LoVo (cell line): ENCODE measurements around the gene PIGU.
"Not testable (repeated sequence)": the region's sequence is repeated elsewhere in the genome, so short reads cannot be mapped to it uniquely, and the experiment has no call there.

Experiments
- DNase-seq: peaks from one replicate; pipeline ENCODE4 v3.0.0-alpha.2; 2016; ENCODE audit warnings: low spot score

The PIGU gene

DNA sequence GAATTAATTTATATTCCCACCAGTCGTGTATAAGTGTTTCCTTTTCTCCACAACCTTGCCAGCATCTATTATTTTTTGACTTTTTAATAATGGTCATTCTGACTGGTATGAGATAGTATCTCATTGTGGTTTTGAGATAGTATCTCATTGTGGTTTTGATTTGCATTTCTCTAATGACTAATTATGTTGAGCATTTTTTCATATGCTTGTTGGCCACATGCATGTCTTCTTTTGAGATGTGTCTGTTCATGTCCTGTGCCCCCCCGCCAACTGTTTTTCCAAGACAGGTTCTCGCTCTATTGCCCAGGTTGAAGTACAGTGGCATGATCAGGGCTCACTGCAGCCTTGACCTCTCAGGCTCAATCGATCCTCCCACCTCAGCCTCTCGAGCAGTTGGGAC, 15.1 kb downstream of the PIGU start:
- DNase-seq = not testable (repeated sequence)

DNA sequence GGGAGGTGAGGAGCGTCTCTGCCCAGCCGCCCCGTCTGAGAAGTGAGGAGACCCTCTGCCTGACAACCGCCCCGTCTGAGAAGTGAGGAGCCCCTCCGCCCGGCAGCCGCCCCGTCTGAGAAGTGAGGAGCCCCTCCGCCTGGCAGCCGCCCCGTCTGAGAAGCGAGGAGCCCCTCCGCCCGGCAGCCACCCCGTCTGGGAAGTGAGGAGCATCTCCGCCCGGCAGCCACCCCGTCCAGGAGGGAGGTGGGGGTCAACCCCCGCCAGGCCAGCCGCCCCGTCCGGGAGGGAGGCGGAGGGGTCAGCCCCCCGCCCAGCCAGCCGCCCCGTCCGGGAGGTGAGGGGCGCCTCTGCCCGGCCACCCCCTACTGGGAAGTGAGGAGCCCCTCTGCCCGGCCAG, 18.2 kb downstream of the PIGU start:
- not testable (repeated sequence) for DNase-seq

DNA sequence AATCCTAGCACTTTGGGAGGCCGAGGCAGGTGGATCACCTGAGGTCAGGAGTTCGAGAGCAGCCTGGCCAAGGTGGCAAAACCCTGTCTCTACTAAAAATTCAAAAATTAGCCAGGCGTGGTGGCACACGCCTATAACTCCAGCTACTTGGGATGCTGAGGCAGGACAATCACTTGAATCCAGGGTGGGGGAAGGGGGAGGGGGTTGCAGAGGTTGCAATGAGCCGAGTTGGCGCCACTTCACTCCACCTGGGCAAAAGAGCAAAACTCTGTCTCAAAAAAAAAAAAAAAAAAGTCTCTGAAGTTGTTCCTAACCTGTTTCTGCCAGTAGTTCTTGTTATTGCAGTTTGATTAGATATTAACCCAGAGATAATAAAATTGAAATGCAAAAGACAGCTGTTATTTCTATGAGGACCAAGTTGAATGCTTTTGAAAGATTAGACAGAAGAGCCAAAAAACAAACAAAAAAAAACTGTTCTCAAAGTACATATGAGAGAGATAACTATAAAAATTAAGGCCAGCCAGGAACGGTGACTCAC, 22.6 kb downstream of the PIGU start:
- DNase-seq = no peak

- DNase-seq = no peak
Measured at GRCh38 chr20:34651200-34651599, 25.7 kb downstream of the PIGU start.

DNA sequence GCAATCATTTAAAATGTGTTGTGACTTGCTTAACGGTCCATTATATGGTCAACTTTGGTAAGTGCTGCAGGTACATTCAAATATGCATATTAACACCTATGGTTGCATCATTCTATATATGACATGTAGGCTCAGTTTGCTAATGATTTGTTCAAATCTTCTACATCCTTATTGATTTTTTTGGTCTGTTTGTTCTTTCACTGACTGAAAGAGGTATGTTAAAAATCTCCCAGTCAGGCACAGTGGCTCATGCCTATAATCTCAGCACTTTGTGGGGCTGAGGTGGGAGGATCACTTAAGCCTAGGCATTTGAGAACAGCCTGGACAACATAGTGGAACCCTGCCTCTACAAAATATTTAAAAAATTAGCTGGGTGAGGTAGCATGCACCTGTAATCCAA, 29.2 kb downstream of the PIGU start:
- no peak for DNase-seq

DNA sequence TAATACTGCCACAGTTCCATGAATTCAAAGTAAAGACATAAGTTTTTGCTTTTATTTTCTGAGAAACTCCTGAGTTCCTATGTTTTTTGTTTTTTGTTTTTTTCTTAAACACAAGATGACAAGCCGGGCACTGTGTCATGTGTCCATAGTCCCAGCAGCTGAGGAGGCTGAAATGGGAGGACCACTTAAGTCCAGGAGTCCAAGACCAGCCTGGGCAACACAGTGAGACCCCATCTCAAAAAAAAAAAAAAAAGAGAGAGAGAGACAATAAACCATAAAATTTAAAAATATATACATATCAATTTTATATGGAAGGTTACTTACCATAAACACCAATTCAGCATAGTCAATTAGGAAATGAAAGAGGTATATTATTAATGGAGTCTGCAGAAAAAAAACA, 31.9 kb downstream of the PIGU start:
- DNase-seq = no peak

DNA sequence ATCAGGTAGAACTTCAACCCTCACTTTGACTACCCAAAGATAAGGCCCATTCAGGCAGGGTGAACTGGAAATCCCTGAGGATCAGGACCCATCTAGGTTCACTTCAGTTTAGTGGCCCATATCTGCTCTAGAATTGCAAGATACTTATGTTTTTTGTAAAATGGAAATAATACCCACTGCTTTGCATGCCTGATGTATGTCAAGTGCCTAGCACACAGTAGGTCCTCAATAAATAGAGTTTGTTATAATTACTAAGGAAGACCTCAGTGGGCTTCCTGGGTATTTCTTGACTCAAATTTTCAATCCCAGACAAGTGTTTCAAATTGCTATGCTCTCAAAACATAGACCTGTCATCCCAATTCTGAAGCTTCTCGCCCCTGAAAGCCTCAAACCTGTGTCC, 32.5 kb downstream of the PIGU start:
- DNase-seq = no peak

DNA sequence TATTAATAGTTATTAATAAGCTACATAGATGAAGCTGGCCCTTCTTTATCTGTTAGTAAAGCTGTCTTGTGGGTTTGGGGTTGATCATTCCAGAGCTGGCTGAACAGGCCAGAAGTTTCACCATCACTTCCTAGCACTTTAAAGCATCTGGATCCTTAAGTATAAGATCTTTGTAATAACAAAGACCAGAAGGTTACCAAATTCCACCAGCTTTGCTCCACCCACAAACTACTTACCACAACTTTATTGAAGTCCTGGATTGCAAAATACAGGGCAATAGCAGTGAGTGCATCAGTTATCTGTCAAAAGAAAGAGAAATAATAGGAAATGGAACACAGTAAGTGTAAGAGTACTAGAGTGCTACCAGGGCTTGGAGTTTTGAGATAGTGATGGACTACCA, 33.0 kb downstream of the PIGU start:
- DNase-seq = no peak

DNA sequence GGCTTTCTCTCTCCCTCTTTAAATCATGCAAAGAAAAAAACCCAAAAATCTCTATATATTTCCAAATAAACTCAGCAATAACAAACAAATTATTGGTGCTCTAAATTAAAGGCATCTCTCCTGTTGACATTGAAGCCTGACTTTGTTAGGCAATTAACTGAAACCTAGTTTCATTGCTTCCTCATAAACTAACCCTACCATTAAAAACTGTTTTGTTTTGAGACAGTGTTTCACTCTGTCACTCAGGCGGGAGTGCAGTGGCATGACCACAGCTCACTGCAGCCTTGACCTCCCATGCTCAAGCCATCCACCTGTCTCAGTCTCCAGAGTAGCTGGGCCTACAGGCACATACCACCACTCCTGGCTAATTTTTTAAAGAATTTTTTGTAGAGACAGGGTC, 34.9 kb downstream of the PIGU start:
- DNase-seq = no peak

DNA sequence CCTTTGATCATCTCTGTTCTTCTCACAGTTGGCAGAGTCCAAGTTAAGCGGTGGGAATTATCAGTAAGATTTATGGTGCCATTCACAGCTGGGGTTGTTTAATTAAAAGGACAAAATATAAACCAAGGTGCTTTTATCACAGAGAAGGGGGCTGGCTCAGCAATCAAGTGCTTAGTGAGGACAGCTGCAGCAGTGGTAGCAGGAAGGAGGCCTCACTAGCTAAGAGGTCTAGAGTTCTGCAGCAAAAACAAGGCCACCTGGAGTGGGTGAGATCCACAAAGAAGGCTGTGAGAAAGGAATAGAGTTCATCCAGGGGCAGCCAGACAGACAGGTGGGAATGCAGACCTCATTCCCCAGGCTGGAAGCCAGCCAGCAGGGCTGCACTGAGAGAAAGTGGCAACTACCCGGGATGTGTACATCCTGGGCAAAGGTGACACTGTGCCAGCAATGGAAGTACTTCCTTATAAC, 37.1 kb downstream of the PIGU start:
- peak; percentile 33 for DNase-seq

- no peak for DNase-seq
Measured at GRCh38 chr20:34638532-34638931, 38.4 kb downstream of the PIGU start.

- no peak for DNase-seq
Measured at GRCh38 chr20:34638039-34638292, 38.9 kb downstream of the PIGU start.

- DNase-seq = no peak
Measured at GRCh38 chr20:34637245-34638038, 39.5 kb downstream of the PIGU start.

DNA sequence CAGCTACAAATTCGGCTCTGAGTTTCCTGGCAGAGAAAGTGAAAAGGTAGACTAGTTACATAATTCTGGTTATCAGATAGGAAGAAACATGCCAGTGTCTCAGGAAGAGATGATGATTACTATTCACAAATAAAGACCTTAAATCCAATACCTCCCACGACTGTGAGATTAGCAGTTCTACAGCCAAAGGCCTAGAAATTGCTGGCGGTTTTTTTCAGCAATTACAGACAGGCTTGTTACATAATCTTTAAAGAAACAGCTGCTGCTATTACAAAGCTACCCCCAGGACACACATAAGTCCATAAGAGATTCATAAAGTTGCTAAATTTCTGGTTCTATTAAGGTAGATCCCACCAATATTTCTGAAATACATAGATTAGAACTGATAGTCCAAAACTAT, 40.2 kb downstream of the PIGU start:
- no peak for DNase-seq

- DNase-seq = peak; percentile 63
Measured at GRCh38 chr20:34634392-34634791, 42.5 kb downstream of the PIGU start.

DNA sequence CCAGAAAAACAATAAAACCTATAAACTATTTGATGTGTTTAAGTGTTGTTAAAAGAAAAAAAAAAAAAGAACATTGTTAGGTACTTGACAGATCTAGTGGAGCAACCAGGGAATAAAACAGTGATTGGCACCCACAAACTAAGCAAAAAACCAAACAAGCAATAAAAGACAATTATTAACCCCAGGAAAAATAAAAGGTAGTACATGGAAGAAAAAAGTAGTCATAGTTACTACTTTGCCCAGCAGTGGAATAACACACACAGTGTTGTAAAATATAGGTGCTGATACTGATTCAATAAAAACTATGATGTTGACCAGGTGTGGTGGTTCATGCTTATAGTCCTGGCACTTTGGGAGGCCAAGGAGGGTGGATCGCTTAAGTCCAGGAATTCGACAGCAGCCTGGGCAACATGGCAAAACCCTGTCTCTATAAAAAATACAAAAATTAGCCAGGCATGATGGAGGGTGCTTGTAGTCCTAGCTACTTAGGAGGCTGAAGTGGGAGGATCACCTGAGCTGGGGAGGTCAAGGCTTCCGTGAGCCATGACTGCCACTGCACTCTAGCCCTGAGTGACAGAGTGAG, 43.9 kb downstream of the PIGU start:
- DNase-seq = peak; percentile 38

DNA sequence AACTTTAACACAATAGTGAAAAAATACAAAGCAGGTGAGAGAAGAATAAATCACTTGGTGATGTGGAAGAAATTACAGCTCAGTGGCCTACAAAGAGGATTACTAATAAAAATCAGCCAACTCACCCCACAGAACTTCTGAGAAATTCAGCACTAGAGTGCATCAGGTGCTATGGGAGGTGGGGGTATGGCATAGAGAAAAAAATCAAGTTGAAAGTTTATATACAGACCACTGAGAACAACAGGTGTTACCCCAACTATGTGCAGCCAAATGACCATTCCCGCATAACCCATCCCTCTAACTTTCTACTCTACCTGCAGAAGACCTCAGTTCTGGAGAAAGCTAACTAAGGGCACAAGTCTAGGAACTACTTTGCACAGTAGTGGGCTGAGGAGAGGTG, 47.0 kb downstream of the PIGU start:
- no peak for DNase-seq

DNA sequence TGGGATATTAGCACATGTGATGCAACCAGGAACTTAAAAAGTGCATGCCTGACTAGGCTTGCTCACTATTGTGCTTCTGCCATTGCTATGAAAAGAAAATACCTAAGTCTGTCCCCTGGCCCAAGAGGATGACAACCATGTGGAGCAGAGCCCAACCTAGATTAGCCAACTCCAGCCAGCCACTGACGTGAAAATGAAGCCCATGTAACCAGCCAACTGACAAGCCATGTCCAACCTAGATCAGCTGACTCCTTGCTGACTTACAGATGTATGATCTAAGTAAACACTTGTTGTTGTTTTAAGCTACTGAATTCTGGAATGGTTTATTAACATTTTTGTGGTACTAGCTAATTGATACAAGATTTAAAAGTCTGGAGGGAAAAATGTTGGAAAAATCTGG, 47.5 kb downstream of the PIGU start:
- DNase-seq = no peak

- no peak for DNase-seq
Measured at GRCh38 chr20:34628026-34628425, 48.9 kb downstream of the PIGU start.

GRCh38 chr20:34627458-34627857, 49.4 kb downstream of the PIGU start:
- DNase-seq = peak; percentile 34

GRCh38 chr20:34626992-34627391, 49.9 kb downstream of the PIGU start:
- no peak for DNase-seq

DNA sequence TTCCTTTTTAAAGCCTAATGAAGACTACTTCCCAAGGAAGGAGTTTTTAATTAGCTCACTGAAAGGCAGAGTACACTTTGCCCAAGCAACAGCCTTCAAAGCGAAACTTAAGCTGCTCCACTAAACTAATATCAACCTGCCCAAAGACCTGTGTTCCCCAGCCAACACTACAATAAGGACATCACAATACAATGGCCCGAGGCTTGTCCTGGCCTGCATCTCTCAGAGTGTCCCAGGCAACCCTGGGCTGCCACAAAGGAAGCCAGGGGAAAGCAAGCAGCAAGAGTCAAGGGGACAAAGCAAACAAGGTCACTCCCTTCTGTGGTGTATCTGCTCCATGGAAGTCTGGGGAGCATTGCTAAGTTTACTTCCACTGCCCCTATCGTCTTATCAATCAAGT, 52.3 kb downstream of the PIGU start:
- no peak for DNase-seq

DNA sequence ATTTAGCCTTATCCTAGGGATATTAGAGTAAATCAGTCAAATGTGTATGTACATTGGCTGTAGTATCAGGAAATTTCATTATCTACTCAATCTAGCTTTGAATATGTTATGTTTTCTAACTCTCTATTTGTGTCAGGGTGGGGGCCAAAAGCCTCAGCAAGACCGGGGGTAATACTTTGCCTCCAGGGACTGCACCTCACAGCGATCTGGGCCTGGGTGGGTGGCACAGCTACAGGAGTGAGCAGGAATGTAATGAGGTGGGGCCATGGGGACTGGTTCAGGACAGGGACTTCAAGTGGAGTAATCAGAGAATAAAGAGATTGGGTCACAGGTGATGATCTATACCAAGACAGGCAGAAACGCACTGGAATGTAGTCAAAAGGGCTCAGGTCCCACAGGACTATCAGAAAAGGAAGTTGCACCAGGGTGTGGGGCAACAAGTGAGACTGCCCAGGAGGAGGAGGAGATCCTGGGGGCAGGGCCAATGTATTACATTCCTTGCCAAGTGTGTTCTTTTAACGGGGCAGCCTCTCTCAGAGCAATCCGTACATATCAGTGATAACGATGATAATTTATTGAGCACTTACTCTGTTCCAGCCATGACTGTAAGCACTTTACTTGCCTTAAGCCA, 54.0 kb downstream of the PIGU start:
- no peak for DNase-seq
